Rectal smooth muscle tissue (tissue), 1 donor: ENCODE measurements around the gene CCNE1.

Source experiments
- H3K27ac ChIP-seq: one replicate; pipeline ENCODE4 v1.7.0; 2013; ENCODE audit warnings: low read depth, low read length, inconsistent platforms
- H3K27me3 ChIP-seq: one replicate; pipeline ENCODE4 v1.7.0; 2013; ENCODE audit warnings: low read length; ENCODE audit not compliant: control insufficient read depth, insufficient read depth
- H3K36me3 ChIP-seq: one replicate; pipeline ENCODE4 v1.7.0; 2013; ENCODE audit warnings: low read length; ENCODE audit not compliant: control insufficient read depth, insufficient read depth
- H3K4me1 ChIP-seq: one replicate; pipeline ENCODE4 v1.7.0; 2013; ENCODE audit warnings: low read length; ENCODE audit not compliant: control insufficient read depth, insufficient read depth
- H3K4me3 ChIP-seq: one replicate; pipeline ENCODE4 v1.7.0; 2013; ENCODE audit warnings: low read length
- H3K9ac ChIP-seq: one replicate; pipeline ENCODE4 v1.7.0; 2013; ENCODE audit warnings: low read length

The CCNE1 gene

DNA sequence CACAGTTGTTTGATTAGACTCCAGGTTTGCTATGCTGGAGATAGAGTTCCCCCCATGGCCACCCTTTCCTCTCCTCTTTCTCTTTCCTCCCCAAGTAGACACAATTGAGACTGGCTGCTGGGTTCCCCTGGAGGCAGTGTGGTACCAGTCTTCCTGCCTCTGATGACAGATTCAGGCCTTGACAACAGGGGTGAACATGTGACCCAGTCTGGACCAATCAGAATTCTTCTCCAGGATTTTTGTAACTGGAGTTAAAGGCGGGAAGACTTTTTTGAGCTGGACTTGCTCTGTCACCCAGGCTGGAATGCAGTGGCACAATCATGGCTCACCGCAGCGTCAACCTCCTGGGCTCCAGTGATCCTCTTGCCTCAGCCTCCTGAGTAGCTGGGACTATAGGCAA is 48.7 kb downstream of the CCNE1 start:
- Histone ChIP-seq H3K36me3 (no peaks in the 10 kb centered on the region), H3K27me3 (peaks cover 4% of the 10 kb centered on the region), H3K4me3 (no peak overlapping the region), H3K27ac (no peak overlapping the region), H3K4me1 (no peaks in the 10 kb centered on the region), H3K9ac (no peak overlapping the region)

GRCh38 chr19:29861574-29861973 is 49.8 kb downstream of the CCNE1 start:
- Histone ChIP-seq H3K27me3 (peaks cover 4% of the 10 kb centered on the region), H3K4me1 (no peaks in the 10 kb centered on the region), H3K27ac (no peak overlapping the region), H3K36me3 (no peaks in the 10 kb centered on the region), H3K4me3 (no peak overlapping the region), H3K9ac (no peak overlapping the region)

DNA sequence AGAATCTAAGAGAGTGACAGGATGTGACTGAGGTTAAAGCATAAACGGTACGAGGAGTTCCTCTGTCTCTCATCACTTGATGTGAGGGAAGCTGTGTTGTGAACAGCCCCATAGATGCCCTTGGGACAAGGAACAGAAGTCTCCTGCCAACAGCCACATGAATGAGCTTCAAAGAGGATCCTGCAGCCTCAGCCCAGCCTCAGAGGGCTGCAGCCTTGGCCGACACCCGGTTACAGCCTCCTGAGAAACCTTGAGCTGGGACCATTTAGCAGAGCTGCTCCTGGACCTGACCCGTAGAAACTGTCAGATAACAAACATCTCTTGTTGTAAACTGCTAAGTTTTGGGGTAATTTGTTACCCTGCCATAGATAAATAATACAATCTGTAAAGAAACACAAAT is 54.2 kb downstream of the CCNE1 start:
- no peaks in the 10 kb centered on the region for H3K4me1 ChIP-seq
- H3K36me3 ChIP-seq = no peaks in the 10 kb centered on the region
- H3K4me3 ChIP-seq = no peak overlapping the region
- no peaks in the 10 kb centered on the region for H3K27me3 ChIP-seq
- H3K9ac ChIP-seq = no peak overlapping the region
- no peak overlapping the region for H3K27ac ChIP-seq

GRCh38 chr19:29867984-29868383 is 56.2 kb downstream of the CCNE1 start:
- H3K9ac ChIP-seq = no peak overlapping the region
- H3K27ac ChIP-seq = no peak overlapping the region
- no peaks in the 10 kb centered on the region for H3K36me3 ChIP-seq
- peaks cover 1% of the 10 kb centered on the region for H3K4me1 ChIP-seq
- H3K27me3 ChIP-seq = peaks cover 2% of the 10 kb centered on the region
- H3K4me3 ChIP-seq = no peak overlapping the region

DNA sequence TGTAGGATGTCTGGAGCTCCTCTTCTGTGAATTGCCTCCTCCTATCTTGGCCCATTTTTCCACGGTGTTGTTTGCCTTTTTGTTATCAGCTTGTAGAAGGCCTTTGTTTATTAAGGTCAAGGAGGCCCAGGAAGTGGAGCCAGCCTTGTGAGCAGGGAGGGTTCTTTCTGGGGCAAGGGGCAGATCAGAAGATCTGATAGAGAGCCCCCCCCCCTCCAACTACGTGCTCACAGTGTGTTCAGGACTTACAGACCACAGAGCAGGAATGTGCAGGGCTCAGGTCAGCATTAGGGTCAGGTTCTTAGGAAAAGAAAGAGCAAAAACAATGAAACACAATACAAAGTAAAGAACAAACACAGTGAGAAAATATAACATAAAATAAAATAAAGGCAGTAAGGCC is 59.4 kb downstream of the CCNE1 start:
- H3K9ac ChIP-seq = no peak overlapping the region
- H3K4me1 ChIP-seq = peaks cover 4% of the 10 kb centered on the region
- H3K4me3 ChIP-seq = no peak overlapping the region
- H3K36me3 ChIP-seq = no peaks in the 10 kb centered on the region
- peaks cover 3% of the 10 kb centered on the region for H3K27me3 ChIP-seq
- H3K27ac ChIP-seq = no peak overlapping the region

DNA sequence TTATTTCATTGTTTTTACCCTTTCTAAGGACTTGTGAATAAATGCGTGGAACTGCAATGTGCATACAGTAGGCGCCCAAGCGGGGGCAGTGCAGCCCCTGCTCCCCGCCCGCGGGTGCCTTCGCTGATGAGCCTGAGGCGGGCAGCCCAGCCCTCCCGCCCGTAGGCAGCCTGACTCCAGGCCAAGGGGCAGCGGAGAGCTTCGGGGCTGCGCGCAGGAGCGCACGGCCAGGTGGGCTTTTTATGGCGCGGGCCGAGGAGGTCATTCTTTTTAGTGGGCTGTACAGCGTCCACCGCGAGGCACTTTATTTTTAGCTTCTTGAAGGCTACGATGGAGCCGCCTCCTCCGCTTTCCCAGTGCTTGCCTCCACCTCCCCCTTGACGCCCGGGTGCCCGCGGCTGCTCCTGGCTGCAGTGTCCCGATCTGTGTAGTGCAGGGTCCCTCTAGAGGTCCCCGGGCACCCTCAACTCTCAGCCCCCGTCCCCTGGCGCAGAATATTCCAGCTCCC is 60.5 kb downstream of the CCNE1 start:
- H3K27me3 ChIP-seq = peaks cover 3% of the 10 kb centered on the region
- peaks cover 4% of the 10 kb centered on the region for H3K4me1 ChIP-seq
- H3K27ac ChIP-seq = no peak overlapping the region
- no peaks in the 10 kb centered on the region for H3K36me3 ChIP-seq
- H3K4me3 ChIP-seq = no peak overlapping the region
- H3K9ac ChIP-seq = no peak overlapping the region

DNA sequence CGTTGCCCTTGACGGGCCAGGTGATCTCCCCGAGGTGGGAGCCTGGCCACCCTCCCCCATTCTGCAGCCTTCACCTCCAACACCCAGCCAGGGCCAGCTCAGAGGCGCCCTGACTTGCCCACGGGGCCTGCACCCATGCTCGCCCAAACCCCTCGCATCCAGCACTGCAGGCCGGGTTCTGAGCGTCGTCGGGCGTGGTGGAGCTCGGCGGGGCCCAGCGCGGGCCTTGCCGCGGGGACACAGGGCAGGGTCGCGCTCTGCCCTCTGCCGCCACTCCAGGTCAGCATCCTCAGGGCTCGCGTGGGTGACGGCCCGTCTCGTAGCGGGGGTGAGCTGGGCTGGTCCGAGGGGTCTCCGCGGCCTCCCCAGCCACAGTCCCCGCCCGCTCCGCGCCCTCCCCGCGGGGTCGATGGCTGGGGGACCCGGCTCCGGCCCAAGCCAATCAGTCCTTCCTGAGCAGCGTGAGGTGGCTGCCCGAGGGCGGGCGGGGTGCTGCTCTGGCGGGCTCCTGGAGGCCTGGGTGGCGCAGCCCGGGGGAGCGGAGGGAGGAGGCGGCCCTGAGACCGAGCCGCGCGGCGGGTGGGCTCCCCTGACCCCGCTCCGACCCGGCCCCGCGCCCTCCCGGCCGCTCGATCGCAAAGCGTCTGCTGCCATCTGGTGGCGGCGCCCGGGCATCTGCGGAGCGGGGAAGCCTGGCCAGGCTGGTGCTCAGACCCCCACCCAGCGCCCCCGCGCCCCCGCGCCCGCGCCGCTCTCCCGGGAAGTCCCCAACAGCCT is 61.4 kb downstream of the CCNE1 start:
- peak overlapping the region; percentile 48 for H3K4me3 ChIP-seq
- no peak overlapping the region for H3K9ac ChIP-seq
- H3K36me3 ChIP-seq = no peaks in the 10 kb centered on the region
- H3K4me1 ChIP-seq = peaks cover 4% of the 10 kb centered on the region
- H3K27ac ChIP-seq = no peak overlapping the region
- peaks cover 3% of the 10 kb centered on the region for H3K27me3 ChIP-seq
